Liver (tissue), 9 donors: ENCODE measurements around the gene RAET1E. TPM values are rescaled to one million over a fixed set of nuclear protein-coding genes. Genes with fewer than 3 reads are reported as not detected.

Experiments used
- DNase-seq: peaks from one replicate; pipeline ENCODE4 v3.0.0-alpha.2; 2017; ENCODE audit warnings: low spot score
- H3K27ac ChIP-seq, 2 donors: one replicate each; pipeline ENCODE4 v1.7.0; 2013; ENCODE audit warnings: inconsistent platforms in 2 of 2, low read length in 2 of 2, control low read depth in 1 of 2, low read depth in 1 of 2, mild to moderate bottlenecking in 1 of 2
- H3K27me3 ChIP-seq, 4 donors: one replicate each; pipeline versions ENCODE4 v1.6.1 to v1.7.0; 2013; ENCODE audit warnings: low read length in 3 of 4, inconsistent platforms in 1 of 4, mild to moderate bottlenecking in 1 of 4, moderate library complexity in 1 of 4; ENCODE audit not compliant: control insufficient read depth in 4 of 4, insufficient read depth in 4 of 4
- H3K36me3 ChIP-seq, 4 donors: one replicate each; pipeline versions ENCODE4 v1.6.1 to v1.7.0; 2013; ENCODE audit warnings: low read length in 3 of 4, mild to moderate bottlenecking in 3 of 4, low read depth in 1 of 4, moderate library complexity in 1 of 4; ENCODE audit not compliant: control insufficient read depth in 4 of 4, insufficient read depth in 3 of 4
- H3K4me1 ChIP-seq, 4 donors: one replicate each; pipeline versions ENCODE4 v1.6.1 to v1.7.0; 2013; ENCODE audit warnings: low read length in 3 of 4, mild to moderate bottlenecking in 3 of 4, moderate library complexity in 1 of 4; ENCODE audit not compliant: control insufficient read depth in 4 of 4, insufficient read depth in 4 of 4
- H3K4me3 ChIP-seq, 3 donors: one replicate each; pipeline versions ENCODE4 v1.6.1 to v1.7.0; 2013; ENCODE audit warnings: low read length in 3 of 3, control low read depth in 1 of 3, low read depth in 1 of 3, mild to moderate bottlenecking in 1 of 3
- H3K9ac ChIP-seq, 2 donors: one replicate each; pipeline ENCODE4 v1.7.0; 2013; ENCODE audit warnings: low read length in 2 of 2, mild to moderate bottlenecking in 2 of 2, moderate library complexity in 2 of 2, control low read depth in 1 of 2, low read depth in 1 of 2
- H3K9me3 ChIP-seq, 4 donors: one replicate each; pipeline versions ENCODE4 v1.6.1 to v1.7.0; 2013; ENCODE audit warnings: low read length in 3 of 4; ENCODE audit not compliant: control insufficient read depth in 4 of 4
- EGR1 ChIP-seq, 2 donors: IDR thresholded peaks; 2 replicates each; pipeline ENCODE4 v1.6.1; 2016 to 2018; ENCODE audit warnings: antibody characterized with exemption in 2 of 2, low read depth in 2 of 2
- FOXA1 ChIP-seq: IDR thresholded peaks from 2 replicates; pipeline ENCODE4 v1.6.1; 2016; ENCODE audit warnings: antibody characterized with exemption
- FOXA2 ChIP-seq: IDR thresholded peaks from 2 replicates; pipeline ENCODE4 v1.6.1; 2016; ENCODE audit warnings: antibody characterized with exemption
- HNF4A ChIP-seq, 2 donors: conservative IDR thresholded peaks; 2 replicates each; pipeline ENCODE4 v1.6.1; 2016; ENCODE audit warnings: antibody characterized with exemption in 2 of 2, mild to moderate bottlenecking in 2 of 2
- HNF4G ChIP-seq: IDR thresholded peaks from 2 replicates; pipeline ENCODE4 v1.6.1; 2016; ENCODE audit warnings: antibody characterized with exemption
- JUND ChIP-seq, 2 donors: IDR thresholded peaks; 2 replicates each; pipeline ENCODE4 v1.6.1; 2016; ENCODE audit warnings: antibody characterized with exemption in 2 of 2
- NR2F2 ChIP-seq: IDR thresholded peaks from 2 replicates; pipeline ENCODE4 v1.6.1; 2016; ENCODE audit warnings: antibody characterized with exemption
- RAD21 ChIP-seq, 2 donors: IDR thresholded peaks; 2 replicates each; pipeline ENCODE4 v1.6.1; 2016; ENCODE audit warnings: antibody characterized with exemption in 2 of 2, mild to moderate bottlenecking in 2 of 2
- SP1 ChIP-seq: IDR thresholded peaks from 2 replicates; pipeline ENCODE4 v1.6.1; 2018; ENCODE audit warnings: antibody characterized with exemption, mild to moderate bottlenecking
- TAF1 ChIP-seq: conservative IDR thresholded peaks from 2 replicates; pipeline ENCODE4 v1.6.1; 2016; ENCODE audit warnings: antibody characterized with exemption, mild to moderate bottlenecking
- YY1 ChIP-seq: IDR thresholded peaks from 2 replicates; pipeline ENCODE4 v1.6.1; 2016; ENCODE audit warnings: antibody characterized with exemption, mild to moderate bottlenecking
- WGBS: extraction: QIAGEN DNeasy Blood & Tissue Kit; methylation state at CpG from one replicate; pipeline ENCODE4 v1.1.7; 2013; 5-methylcytosine and 5-hydroxymethylcytosine counted together
- polyA plus RNA-seq, 2 donors: library from polyadenylated mRNA; stranded (reverse) in 1 of 2; unstranded in 1 of 2; fragments of 200-250 nt in 1 of 2; fragments of >200 nt in 1 of 2; fragmentation: Nextera tagmentation in 1 of 2; extraction: Ambion mirVana in 1 of 2; gene quantifications; one replicate each; pipeline versions ENCODE4 v1.2.1 to v1.2.3, GENCODE V29; 2013 to 2015
- total RNA-seq, 2 donors: library from RNA; depleted of rRNA; stranded (reverse); fragments of >200 nt; gene quantifications; one replicate each; pipeline ENCODE4 v1.2.3, GENCODE V29; 2014
- TF ChIP-seq, protein P1 (sequence below): IDR thresholded peaks from 2 replicates; pipeline ENCODE4 v1.6.1; 2016; ENCODE audit warnings: antibody characterized with exemption
- TF ChIP-seq, protein P2 (sequence below): IDR thresholded peaks from 2 replicates; pipeline ENCODE4 v1.6.1; 2016; ENCODE audit warnings: antibody characterized with exemption, mild to moderate bottlenecking
- TF ChIP-seq, protein P3 (sequence below): IDR thresholded peaks from 2 replicates; pipeline ENCODE4 v1.6.1; 2016; ENCODE audit warnings: antibody characterized with exemption
- TF ChIP-seq, protein P4 (sequence below): IDR thresholded peaks from 2 replicates; pipeline ENCODE4 v1.6.1; 2016; ENCODE audit warnings: antibody characterized with exemption
- TF ChIP-seq, protein P5 (sequence below): fragments of 150-350 bp; IDR thresholded peaks from 2 replicates; pipeline ENCODE4 v1.5.1; 2017; ENCODE audit warnings: improper control_type of control experiment, low read depth, low read length; ENCODE audit not compliant: missing input control
- donor health status: healthy.
- donor health status: healthy.
- donor health status: healthy.
- donor health status: healthy.
- donor health status: healthy.

The RAET1E gene
- total and polyA plus RNA-seq, 4 donors: not detected

DNA sequence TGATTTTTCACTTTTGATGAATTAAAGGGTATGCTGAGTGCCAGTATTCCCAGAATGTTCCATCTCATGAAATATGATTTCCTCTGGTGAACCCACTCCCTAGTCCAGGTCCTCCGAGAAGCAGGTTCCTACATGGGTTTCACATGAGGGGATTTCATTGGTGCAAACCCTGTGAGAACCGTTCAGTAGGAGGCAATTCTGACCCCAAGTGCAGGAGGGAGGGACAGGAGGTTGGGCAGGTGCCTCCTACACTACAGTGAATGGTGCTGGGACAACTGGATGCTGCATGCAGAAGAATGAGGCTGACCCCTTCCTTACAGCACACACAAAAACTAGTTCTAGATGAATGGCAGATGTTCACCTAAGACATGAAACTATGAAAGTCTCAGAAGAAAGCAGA, 38.8 kb upstream of the RAET1E start:
- Histone ChIP-seq H3K4me1 (peaks cover 4 to 22% (median 11%) of the 10 kb centered on the region in 4 donors), H3K27ac (no peak overlapping the region), H3K4me3 (no peak overlapping the region), H3K36me3 (no peaks in the 10 kb centered on the region), H3K9ac (no peak overlapping the region), H3K27me3 (peaks cover 0 to 27% (median 16%) of the 10 kb centered on the region in 4 donors), H3K9me3 (no peaks in the 10 kb centered on the region)
- TF ChIP-seq, protein P1, sequence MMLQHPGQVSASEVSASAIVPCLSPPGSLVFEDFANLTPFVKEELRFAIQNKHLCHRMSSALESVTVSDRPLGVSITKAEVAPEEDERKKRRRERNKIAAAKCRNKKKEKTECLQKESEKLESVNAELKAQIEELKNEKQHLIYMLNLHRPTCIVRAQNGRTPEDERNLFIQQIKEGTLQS: no peak
- no peak for TF ChIP-seq YY1
- no peak for TF ChIP-seq SP1
- TF ChIP-seq, protein P2, sequence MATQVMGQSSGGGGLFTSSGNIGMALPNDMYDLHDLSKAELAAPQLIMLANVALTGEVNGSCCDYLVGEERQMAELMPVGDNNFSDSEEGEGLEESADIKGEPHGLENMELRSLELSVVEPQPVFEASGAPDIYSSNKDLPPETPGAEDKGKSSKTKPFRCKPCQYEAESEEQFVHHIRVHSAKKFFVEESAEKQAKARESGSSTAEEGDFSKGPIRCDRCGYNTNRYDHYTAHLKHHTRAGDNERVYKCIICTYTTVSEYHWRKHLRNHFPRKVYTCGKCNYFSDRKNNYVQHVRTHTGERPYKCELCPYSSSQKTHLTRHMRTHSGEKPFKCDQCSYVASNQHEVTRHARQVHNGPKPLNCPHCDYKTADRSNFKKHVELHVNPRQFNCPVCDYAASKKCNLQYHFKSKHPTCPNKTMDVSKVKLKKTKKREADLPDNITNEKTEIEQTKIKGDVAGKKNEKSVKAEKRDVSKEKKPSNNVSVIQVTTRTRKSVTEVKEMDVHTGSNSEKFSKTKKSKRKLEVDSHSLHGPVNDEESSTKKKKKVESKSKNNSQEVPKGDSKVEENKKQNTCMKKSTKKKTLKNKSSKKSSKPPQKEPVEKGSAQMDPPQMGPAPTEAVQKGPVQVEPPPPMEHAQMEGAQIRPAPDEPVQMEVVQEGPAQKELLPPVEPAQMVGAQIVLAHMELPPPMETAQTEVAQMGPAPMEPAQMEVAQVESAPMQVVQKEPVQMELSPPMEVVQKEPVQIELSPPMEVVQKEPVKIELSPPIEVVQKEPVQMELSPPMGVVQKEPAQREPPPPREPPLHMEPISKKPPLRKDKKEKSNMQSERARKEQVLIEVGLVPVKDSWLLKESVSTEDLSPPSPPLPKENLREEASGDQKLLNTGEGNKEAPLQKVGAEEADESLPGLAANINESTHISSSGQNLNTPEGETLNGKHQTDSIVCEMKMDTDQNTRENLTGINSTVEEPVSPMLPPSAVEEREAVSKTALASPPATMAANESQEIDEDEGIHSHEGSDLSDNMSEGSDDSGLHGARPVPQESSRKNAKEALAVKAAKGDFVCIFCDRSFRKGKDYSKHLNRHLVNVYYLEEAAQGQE: no peak
- TF ChIP-seq, protein P3, sequence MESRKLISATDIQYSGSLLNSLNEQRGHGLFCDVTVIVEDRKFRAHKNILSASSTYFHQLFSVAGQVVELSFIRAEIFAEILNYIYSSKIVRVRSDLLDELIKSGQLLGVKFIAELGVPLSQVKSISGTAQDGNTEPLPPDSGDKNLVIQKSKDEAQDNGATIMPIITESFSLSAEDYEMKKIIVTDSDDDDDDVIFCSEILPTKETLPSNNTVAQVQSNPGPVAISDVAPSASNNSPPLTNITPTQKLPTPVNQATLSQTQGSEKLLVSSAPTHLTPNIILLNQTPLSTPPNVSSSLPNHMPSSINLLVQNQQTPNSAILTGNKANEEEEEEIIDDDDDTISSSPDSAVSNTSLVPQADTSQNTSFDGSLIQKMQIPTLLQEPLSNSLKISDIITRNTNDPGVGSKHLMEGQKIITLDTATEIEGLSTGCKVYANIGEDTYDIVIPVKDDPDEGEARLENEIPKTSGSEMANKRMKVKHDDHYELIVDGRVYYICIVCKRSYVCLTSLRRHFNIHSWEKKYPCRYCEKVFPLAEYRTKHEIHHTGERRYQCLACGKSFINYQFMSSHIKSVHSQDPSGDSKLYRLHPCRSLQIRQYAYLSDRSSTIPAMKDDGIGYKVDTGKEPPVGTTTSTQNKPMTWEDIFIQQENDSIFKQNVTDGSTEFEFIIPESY: no peak
- TF ChIP-seq EGR1 (IDR thresholded peaks at IDR 0.05; ENCODE audit: low read depth in 2 of 2): no peak
- no peak for TF ChIP-seq FOXA2
- TF ChIP-seq HNF4G: no peak
- no peak for TF ChIP-seq NR2F2
- no peak for TF ChIP-seq HNF4A (conservative IDR thresholded peaks at IDR 0.05)
- DNase-seq: no peak
- WGBS: 32% methylated on average over 2 of the region's 2 CpGs

DNA sequence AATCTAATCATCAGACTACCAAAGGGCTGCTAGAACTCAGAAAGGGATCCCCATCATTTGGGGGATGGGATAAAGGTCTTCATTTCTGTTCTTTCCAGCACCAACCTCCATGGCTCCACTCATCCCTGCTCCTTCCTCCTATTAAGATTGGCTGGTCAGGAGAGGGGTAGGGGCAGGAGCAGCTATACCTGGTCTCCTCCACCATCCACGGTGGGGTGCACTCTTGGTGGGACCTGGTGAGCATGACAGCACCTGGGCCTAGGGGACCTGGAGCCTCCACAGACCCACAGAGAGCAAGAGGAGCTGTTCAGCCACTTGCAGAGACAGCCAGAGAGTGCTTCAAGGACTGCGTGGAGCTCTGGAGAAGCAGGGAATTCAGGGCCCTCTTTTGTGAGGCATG, 37.8 kb upstream of the RAET1E start:
- 36% methylated on average over 2 of the region's 2 CpGs for WGBS

More for the DNA sequence above, 37.8 kb upstream of the RAET1E start:
- Histone ChIP-seq H3K4me3 (no peak overlapping the region), H3K27me3 (peaks cover 0 to 32% (median 14%) of the 10 kb centered on the region in 4 donors), H3K9ac (no peak overlapping the region), H3K36me3 (no peaks in the 10 kb centered on the region), H3K9me3 (no peaks in the 10 kb centered on the region), H3K4me1 (peaks cover 3 to 15% (median 9%) of the 10 kb centered on the region in 4 donors), H3K27ac (no peak overlapping the region)
- no peak for DNase-seq
- no peak for TF ChIP-seq RAD21 (IDR thresholded peaks at IDR 0.05)
- no peak for TF ChIP-seq EGR1 (IDR thresholded peaks at IDR 0.05; ENCODE audit: low read depth in 2 of 2)
- TF ChIP-seq, protein P4, sequence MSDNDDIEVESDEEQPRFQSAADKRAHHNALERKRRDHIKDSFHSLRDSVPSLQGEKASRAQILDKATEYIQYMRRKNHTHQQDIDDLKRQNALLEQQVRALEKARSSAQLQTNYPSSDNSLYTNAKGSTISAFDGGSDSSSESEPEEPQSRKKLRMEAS: no peak
- TF ChIP-seq FOXA2: no peak
- TF ChIP-seq, protein P5, sequence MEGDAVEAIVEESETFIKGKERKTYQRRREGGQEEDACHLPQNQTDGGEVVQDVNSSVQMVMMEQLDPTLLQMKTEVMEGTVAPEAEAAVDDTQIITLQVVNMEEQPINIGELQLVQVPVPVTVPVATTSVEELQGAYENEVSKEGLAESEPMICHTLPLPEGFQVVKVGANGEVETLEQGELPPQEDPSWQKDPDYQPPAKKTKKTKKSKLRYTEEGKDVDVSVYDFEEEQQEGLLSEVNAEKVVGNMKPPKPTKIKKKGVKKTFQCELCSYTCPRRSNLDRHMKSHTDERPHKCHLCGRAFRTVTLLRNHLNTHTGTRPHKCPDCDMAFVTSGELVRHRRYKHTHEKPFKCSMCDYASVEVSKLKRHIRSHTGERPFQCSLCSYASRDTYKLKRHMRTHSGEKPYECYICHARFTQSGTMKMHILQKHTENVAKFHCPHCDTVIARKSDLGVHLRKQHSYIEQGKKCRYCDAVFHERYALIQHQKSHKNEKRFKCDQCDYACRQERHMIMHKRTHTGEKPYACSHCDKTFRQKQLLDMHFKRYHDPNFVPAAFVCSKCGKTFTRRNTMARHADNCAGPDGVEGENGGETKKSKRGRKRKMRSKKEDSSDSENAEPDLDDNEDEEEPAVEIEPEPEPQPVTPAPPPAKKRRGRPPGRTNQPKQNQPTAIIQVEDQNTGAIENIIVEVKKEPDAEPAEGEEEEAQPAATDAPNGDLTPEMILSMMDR: no peak
- TF ChIP-seq TAF1: no peak
- TF ChIP-seq, protein P1: no peak
- no peak for TF ChIP-seq HNF4A (conservative IDR thresholded peaks at IDR 0.05)
- no peak for TF ChIP-seq FOXA1
- no peak for TF ChIP-seq JUND (IDR thresholded peaks at IDR 0.05)
- no peak for TF ChIP-seq NR2F2
- TF ChIP-seq, protein P2: no peak
- TF ChIP-seq, protein P3: no peak
